Activated T-cell treated with anti-CD3 and anti-CD28 coated beads, Interleukin-2, amount 50 U/mL, for 1 hour (primary cell): ENCODE results near the gene HOXB7.

Source experiments
- DNase-seq: peaks from one replicate; pipeline ENCODE4 v3.0.0-alpha.2; 2020

HOXB7 gene

DNA sequence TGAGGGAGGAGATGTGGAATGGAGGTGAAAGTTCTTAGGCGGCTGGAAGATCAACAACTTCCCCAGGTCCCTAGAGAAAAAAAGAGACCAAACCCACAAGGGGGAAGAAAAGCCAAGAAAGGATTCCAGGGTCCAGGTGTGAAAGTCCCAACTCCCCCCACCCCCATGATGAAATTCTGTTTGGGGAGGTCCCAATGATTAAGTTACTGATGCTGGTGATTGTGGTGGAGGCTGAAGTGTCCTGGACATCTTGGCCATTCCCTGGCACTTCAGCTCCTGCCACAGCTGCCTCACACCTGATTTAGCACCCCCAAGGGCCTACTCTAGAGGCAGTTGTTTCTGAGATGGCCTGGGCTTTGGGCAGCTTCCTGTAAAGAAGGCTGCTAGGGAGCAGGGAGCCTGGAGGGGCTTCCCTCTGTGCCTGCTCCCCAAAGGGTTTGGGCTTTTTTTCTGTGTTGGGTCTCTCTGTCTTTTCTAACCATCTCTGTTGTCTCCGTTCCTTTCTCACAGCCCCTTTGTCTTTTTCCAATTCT is 45.7 kb downstream of the HOXB7 start:
- DNase-seq, result no peak

- DNase-seq, result no peak
Observed at GRCh38 chr17:48564188-48565021, 46.4 kb downstream of the HOXB7 start.

DNA sequence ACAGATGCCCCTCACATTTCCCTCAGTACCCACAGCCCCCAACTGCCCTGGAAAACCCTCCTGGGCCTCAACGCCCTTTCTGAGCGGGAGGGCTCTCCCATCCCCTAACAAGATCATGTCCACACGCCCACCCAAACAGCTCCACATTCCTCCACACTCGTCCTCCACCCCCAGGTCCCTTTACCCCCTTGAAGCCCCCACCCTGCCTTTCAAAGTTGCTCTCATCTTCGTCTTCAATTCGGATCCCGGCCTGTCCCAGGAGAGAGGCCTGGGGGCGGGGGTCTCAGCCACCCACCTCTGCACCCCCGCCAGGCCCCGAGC is 47.0 kb downstream of the HOXB7 start:
- DNase-seq, result no peak

DNA sequence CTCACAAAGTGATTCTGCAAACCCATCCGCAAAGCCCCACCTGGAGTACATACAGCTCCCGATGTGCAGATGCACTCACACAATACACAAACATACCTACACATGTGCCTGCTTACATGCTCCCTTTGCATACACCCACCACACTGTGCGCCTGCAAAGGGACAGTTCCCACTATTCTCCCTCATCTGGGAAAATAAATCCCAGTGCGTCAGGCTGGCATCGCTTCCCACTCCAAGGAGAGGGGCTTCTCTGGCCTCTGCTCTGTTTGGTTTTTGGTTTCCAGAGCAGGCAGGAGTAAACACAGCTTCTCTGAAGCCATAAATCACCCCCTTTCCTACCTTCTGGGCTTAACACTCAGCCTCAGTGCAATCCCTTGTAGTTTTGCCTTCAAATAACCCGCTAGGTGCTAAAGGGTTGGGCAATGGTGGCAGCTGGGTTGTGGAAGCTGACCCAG is 47.4 kb downstream of the HOXB7 start:
- no peak for DNase-seq

DNA sequence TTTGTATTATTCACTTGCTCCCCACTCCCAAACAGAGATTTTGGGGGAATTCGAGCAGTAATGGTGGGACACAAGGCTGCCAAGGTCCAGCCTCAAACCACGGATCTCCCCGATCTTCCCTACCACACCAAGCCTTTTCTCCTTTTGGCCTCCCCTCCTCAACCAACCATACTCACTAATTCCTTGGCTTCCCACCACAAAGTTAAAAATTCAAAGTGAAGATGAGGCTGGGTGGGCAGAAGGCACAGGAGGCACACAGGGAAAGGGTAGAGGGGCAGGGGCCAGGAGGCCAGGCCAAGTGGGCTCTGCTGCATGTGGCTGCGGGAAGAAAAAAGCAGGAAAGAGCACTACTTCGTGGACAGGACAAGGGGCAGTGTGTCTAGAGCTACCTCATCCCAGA is 47.9 kb downstream of the HOXB7 start:
- no peak for DNase-seq

DNA sequence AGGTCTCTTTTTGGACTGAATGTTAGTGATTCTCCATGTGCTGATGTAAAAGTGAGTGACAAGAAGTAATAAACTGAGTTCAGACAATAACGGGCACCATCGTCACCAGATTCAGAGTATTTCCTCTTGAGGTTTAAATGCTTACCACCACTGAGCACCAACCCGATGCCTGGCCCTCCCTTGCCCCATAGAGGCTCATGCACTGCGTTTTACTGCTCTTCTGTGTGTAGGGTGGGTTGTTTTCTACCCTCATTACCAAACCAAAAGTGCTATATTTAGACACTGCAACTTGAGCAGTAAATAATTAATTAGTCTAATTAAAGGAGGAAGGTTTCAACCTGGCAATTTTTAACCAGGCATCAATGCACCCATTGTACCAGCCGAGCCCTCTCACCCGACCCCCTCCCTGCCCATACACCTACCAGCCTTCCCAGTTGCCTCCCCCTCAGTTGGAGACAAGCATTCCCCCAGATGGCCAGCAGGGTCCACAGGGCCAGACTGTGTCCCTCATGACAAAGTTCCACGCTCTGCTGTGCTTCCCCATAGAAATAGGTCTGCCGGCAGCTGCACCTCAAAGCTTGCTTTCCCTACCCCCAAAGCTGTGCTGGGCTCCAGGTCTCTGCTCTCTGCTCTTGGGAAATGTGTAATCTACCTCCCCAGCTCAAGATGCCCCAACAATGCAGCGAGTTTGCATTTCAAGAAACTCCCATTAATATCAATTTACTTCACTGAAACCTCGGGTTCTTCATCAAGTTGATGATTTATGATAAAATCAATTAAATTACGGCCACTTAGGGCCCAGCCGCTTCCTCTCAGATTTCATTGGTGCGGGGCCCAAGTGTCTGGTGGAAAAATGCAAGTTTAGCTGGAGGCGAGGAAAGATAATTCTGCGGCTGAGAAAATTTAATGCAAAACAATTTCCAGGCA is 48.7 kb downstream of the HOXB7 start:
- DNase-seq, result no peak

DNA sequence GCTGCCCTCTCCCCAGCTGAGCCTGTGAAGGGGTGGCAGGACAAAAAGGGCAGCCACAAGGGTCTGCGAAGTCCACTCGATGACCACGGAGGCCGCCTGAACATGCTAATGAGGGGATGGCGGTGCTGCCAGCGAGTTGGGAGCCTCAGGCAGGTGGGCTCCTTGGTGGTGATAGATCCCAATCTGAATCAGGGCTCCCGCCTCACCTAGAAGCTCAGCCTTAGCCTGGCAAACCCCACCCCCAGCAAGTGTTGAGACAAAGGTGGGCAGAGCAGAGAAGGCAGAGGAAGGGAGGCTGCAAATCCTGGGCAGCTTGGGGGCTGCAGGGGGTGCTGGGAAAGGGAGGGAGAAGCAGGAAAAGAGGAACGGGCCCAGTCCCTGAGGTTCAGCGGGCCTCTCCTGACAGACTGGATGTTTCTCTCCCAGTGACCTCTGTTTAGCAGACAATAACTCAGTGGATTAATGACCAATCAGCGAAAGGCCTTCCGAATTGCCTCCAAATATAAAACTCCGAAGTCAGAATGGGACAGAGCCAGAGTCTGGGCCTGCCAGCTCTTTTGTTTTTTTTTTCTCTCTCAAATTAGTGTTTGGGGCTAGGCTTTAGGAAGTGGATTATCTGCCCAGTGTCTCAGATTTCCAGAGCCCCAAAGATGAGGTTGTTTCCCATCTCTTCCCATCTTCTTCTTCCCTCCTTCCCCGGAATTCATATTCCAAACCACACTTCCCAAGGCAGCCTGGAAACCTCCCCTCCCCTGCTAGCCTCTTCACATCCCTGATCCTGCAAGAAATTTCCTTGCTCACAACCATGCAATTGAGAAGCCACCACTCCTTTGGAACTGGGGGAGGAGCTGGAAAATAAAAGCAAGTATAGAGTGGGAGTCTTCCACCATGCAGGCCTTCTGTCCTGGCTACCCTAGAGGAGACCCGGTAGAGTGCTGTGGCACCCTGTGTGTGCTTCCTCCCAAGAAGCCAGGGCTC is 50.7 kb downstream of the HOXB7 start:
- DNase-seq, result no peak

- DNase-seq, result no peak
Observed at GRCh38 chr17:48559122-48559839, 51.5 kb downstream of the HOXB7 start.

DNA sequence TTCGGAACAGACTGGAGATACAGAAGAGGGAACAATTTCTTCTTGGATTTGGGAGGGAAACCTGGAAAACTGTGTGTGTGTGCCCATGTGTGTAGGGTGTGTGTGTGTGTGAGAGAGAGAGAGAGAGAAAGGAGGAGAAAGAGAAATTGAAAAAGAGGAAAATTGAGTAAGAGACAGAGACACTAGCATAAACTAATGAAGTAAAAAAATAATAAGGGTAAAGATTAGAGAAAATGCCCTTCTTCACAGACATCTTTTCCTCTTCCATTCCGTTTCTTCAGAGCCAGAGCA is 52.0 kb downstream of the HOXB7 start:
- DNase-seq, result no peak

DNA sequence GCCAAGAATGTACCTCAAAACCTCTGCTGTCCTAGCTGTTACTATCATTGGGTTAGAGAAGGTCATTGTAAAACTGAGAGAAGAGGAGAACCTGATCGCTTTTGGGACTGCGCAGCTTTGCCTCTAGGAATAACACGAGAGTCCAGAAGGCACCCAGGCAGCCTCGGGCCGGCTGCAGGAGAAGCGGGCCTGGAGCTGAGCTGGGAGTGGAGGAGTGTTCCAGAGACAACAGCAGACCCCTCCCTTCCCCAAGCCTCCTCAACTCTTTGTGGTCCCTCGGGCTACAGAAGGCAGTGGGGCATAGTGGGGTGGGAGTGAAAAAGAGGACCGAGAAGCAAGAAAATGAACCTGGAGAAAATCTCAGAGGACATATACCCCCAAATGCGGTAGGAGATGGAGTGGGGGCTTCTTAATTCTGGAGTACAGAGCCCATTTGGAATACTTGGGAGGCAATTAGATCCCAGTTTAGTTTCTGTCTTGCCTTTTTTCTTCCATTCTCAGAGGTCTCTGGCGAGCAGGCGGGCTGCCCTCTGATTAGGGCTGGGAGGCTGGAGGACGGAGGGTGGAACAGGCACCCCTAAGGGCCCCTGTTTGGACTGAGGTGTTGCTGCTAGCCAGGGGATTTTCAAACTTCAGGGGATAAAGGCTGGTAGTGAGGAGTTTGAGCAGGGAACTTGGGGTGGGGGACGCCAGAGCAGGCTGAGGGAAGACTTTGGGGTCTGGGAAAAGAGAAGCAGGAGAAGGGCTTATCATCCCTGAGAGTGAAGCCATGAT is 52.6 kb downstream of the HOXB7 start:
- DNase-seq, result no peak
